Skeletal muscle tissue (tissue), 4 donors: ENCODE measurements around the gene LCE3C. TPM values are rescaled to one million over a fixed set of nuclear protein-coding genes. Genes with fewer than 3 reads are reported as not detected.

Source experiments
- H3K27ac ChIP-seq: one replicate; pipeline ENCODE4 v1.7.0; 2013; ENCODE audit warnings: mild to moderate bottlenecking, low read depth, low read length, inconsistent platforms
- H3K27me3 ChIP-seq, 3 donors: one replicate each; pipeline ENCODE4 v1.7.0; 2013; ENCODE audit warnings: low read length in 3 of 3; ENCODE audit not compliant: control insufficient read depth in 3 of 3, insufficient read depth in 3 of 3
- H3K36me3 ChIP-seq, 3 donors: one replicate each; pipeline ENCODE4 v1.7.0; 2013; ENCODE audit warnings: low read length in 3 of 3; ENCODE audit not compliant: control insufficient read depth in 3 of 3, insufficient read depth in 3 of 3
- H3K4me1 ChIP-seq, 3 donors: one replicate each; pipeline ENCODE4 v1.7.0; 2013; ENCODE audit warnings: low read length in 3 of 3, mild to moderate bottlenecking in 3 of 3; ENCODE audit not compliant: control insufficient read depth in 3 of 3, insufficient read depth in 3 of 3
- H3K4me3 ChIP-seq, 3 donors: one replicate each; pipeline ENCODE4 v1.7.0; 2013; ENCODE audit warnings: low read length in 3 of 3
- H3K9ac ChIP-seq, 3 donors: one replicate each; pipeline ENCODE4 v1.7.0; 2013; ENCODE audit warnings: low read length in 3 of 3, mild to moderate bottlenecking in 3 of 3, moderate library complexity in 2 of 3, low read depth in 1 of 3
- H3K9me3 ChIP-seq, 3 donors: one replicate each; pipeline ENCODE4 v1.7.0; 2013; ENCODE audit warnings: low read length in 3 of 3; ENCODE audit not compliant: control insufficient read depth in 3 of 3
- total RNA-seq: library from RNA; depleted of rRNA; stranded (reverse); fragments of >200 nt; gene quantifications from one replicate; pipeline ENCODE4 v1.2.3, GENCODE V29; 2014
- donor health status: Osteomylitis.

Gene LCE3C
- total RNA-seq, 1 donor from 2014 or later, result not detected

GRCh38 chr1:152613511-152613910 lies 13.5 kb downstream of the LCE3C start, which contains the start of gene LCE3B:
Gene LCE3B (plus strand): TSS chr1:152613811. CDS start chr1:152613811, 0 bp downstream.
- H3K9ac ChIP-seq, result no peak within 1 kb of the TSS
- H3K27me3 ChIP-seq, result no peaks in the 10 kb centered on the region
- H3K9me3 ChIP-seq, result peaks cover 2 to 4% (median 2%) of the 10 kb centered on the region in 3 donors
- no peaks in the 10 kb centered on the region for H3K36me3 ChIP-seq
- H3K4me1 ChIP-seq, result no peaks in the 10 kb centered on the region
- H3K4me3 ChIP-seq, result no peak within 1 kb of the TSS
- no peak within 1 kb of the TSS for H3K27ac ChIP-seq

- Histone ChIP-seq H3K36me3 (no peaks in the 10 kb centered on the region), H3K9ac (no peak overlapping the region), H3K4me1 (no peaks in the 10 kb centered on the region), H3K9me3 (peaks cover 2 to 8% (median 5%) of the 10 kb centered on the region in 3 donors), H3K27me3 (peaks cover 0 to 6% (median 5%) of the 10 kb centered on the region in 3 donors), H3K4me3 (no peak overlapping the region), H3K27ac (no peak overlapping the region)
These were observed 22.0 kb downstream of the LCE3C start for GRCh38 chr1:152621993-152622392.

DNA sequence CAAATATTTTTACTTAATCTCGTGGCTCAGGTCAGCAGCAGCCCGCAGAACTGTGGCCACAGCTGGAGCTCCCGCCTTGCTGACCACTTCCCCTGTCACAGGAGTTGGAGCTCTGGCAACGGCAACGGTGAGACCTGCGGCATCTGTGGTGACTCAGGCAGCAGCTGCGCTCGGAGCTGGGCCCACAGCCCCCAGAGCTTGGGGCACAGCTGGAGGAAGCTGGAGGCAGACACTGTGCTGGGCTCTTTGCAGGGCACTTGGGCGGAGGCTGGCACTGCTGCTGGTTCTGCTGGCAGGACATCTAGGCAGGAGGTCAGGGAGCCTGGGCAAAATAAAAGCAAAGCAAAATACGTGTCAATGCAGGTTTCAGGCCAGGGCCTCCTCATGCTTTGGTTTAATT lies 22.8 kb downstream of the LCE3C start, which contains the start of gene LCE3A:
Gene LCE3A, minus strand, starts transcription at position 301 of the 400 bp plus-strand sequence. Its CDS starts 0 bp downstream, at position 301.
- H3K36me3 ChIP-seq, result no peaks in the 10 kb centered on the region
- peaks cover 0 to 6% (median 5%) of the 10 kb centered on the region in 3 donors for H3K27me3 ChIP-seq
- peaks cover 0 to 5% (median 3%) of the 10 kb centered on the region in 3 donors for H3K9me3 ChIP-seq
- H3K27ac ChIP-seq, result no peak within 1 kb of the TSS
- no peak within 1 kb of the TSS for H3K9ac ChIP-seq
- H3K4me3 ChIP-seq, result no peak within 1 kb of the TSS
- no peaks in the 10 kb centered on the region for H3K4me1 ChIP-seq

DNA sequence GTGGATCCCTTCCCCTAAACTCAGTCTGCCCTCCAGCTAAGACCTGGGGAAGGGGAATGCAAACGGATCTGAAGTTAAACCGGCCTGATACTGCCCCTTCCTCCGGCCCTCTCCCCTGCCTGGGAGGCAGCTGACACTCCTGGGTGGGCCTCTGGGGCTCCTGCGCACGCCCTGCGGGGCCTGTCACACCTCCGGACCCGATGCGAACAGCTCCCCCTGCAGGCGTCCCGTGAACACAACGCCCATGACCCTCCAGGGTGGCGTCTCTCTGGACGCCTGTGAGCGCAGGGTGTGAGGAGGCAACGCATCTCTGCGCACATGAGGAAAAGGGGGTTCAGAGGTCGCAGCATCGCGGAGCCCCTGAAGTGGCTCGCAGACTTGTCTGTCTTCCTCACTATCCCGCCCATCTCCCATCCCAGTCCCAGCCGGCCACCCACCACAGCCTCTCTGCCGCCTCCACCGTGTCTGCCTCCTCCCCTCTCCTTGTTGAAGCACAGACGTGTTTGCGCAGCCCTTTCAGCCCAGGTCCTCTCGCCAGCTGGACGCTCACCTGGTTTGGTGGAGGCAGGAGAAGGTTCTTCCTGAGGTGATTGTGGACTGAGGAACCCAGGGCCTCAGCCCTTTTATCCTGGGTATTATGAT lies 23.3 kb downstream of the LCE3C start:
- H3K27me3 ChIP-seq, result peaks cover 0 to 6% (median 5%) of the 10 kb centered on the region in 3 donors
- peaks cover 0 to 4% (median 3%) of the 10 kb centered on the region in 3 donors for H3K9me3 ChIP-seq
- H3K4me1 ChIP-seq, result no peaks in the 10 kb centered on the region
- H3K9ac ChIP-seq, result no peak overlapping the region
- no peaks in the 10 kb centered on the region for H3K36me3 ChIP-seq
- H3K27ac ChIP-seq, result no peak overlapping the region
- H3K4me3 ChIP-seq, result no peak overlapping the region

DNA sequence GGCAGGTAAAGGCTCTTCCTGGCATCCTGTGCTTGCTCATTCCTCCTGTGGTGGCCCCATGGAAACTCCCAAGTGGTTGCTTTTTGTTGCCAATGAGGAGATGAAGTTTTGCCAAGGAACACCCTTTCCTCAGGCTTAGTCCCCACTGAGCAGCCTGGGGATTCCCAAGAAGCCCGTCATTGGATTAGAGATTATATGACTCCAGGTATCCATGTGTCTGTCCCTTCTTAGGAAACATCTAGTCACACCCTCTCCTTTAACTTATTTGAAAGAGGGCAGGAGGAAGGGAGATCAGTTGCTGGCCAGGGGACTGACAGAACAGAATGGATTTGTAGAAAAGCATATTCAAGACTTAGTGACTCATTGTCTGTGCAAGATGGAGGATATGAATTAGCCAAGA lies 26.7 kb downstream of the LCE3C start:
- Histone ChIP-seq H3K27ac (no peak overlapping the region), H3K36me3 (no peaks in the 10 kb centered on the region), H3K4me3 (no peak overlapping the region), H3K4me1 (no peaks in the 10 kb centered on the region), H3K27me3 (peaks cover 0 to 6% (median 5%) of the 10 kb centered on the region in 3 donors), H3K9me3 (no peaks in the 10 kb centered on the region), H3K9ac (no peak overlapping the region)

GRCh38 chr1:152630596-152630995 lies 30.6 kb downstream of the LCE3C start:
- H3K27me3 ChIP-seq, result no peaks in the 10 kb centered on the region
- no peaks in the 10 kb centered on the region for H3K4me1 ChIP-seq
- no peak overlapping the region for H3K27ac ChIP-seq
- H3K9ac ChIP-seq, result no peak overlapping the region
- no peaks in the 10 kb centered on the region for H3K9me3 ChIP-seq
- H3K36me3 ChIP-seq, result no peaks in the 10 kb centered on the region
- H3K4me3 ChIP-seq, result no peak overlapping the region

DNA sequence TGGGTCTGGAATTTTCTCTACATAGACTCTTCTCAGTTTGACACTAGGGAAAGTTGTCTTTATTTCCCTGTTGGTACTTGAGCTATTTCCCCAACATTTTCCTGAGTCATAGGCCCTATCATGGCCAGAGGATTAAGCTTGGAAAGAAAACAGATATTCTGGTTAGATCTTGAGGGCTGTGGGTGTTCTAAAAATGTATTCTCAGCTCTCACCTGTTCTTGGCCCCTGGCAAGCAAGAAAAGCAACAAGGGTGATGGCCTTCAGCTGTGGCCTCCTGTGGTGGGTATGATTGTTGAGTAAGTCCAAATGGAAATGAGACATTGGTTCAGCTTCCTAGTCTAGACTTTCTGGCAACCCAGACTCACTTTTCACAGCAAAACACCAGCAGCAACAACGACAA lies 40.3 kb downstream of the LCE3C start:
- H3K9ac ChIP-seq, result no peak overlapping the region
- H3K27ac ChIP-seq, result no peak overlapping the region
- H3K4me1 ChIP-seq, result no peaks in the 10 kb centered on the region
- H3K36me3 ChIP-seq, result no peaks in the 10 kb centered on the region
- no peaks in the 10 kb centered on the region for H3K27me3 ChIP-seq
- peaks cover 0 to 5% (median 3%) of the 10 kb centered on the region in 3 donors for H3K9me3 ChIP-seq
- no peak overlapping the region for H3K4me3 ChIP-seq

DNA sequence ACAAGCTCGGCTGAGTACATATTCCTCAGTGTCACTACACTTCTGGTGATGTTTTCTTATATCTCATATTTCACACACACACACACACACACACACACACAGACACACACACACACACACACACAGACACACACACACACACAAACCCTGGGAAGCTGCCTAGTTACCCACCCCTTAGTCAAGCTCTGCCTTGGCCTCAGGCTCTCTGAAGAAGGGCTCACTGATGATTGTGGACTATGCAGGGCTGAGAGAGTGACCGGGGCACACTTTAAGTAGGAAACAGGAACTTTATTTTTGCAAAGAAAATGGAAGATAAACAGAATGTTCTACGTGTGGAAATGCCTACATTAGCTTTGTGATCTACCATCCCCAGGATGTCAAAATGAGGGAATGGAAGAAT lies 43.9 kb downstream of the LCE3C start:
- H3K9me3 ChIP-seq, result no peaks in the 10 kb centered on the region
- no peak overlapping the region for H3K27ac ChIP-seq
- no peaks in the 10 kb centered on the region for H3K27me3 ChIP-seq
- no peak overlapping the region for H3K9ac ChIP-seq
- H3K4me3 ChIP-seq, result no peak overlapping the region
- H3K4me1 ChIP-seq, result no peaks in the 10 kb centered on the region
- no peaks in the 10 kb centered on the region for H3K36me3 ChIP-seq

DNA sequence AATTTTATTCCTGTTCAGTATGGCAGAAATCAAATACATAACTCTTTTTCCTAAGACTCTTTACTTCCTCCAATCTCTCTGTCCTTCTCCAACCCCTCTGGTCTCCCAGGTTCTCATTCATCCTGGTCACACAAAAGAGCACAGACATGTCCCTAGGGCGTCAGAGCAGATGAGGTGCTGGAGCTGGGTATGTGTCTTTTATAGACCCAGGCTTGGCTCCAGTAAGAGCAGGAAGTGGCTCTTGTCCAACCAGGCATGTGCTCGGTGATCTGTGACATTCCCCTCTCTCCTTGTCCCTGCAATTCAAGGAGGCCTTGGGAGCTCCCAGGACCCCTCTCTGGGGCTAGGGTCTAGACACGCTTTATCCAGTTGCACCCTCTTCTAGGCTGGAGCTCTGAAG lies 45.1 kb downstream of the LCE3C start:
- H3K9ac ChIP-seq, result no peak overlapping the region

GRCh38 chr1:152646656-152647055 lies 46.6 kb downstream of the LCE3C start:
- no peak overlapping the region for H3K27ac ChIP-seq
- no peaks in the 10 kb centered on the region for H3K4me1 ChIP-seq
- no peak overlapping the region for H3K4me3 ChIP-seq
- H3K9me3 ChIP-seq, result no peaks in the 10 kb centered on the region
- H3K9ac ChIP-seq, result no peak overlapping the region
- H3K36me3 ChIP-seq, result no peaks in the 10 kb centered on the region
- H3K27me3 ChIP-seq, result no peaks in the 10 kb centered on the region

More for the DNA sequence above, 45.1 kb downstream of the LCE3C start:
- no peak overlapping the region for H3K27ac ChIP-seq
- no peaks in the 10 kb centered on the region for H3K4me1 ChIP-seq
- H3K4me3 ChIP-seq, result no peak overlapping the region
- no peaks in the 10 kb centered on the region for H3K36me3 ChIP-seq
- no peaks in the 10 kb centered on the region for H3K27me3 ChIP-seq
- H3K9me3 ChIP-seq, result no peaks in the 10 kb centered on the region
